Adrenal gland (tissue), 5 donors: ENCODE measurements around the gene AMBRA1.

Source experiments
- POLR2A ChIP-seq, 2 donors: fragments of 450-650 bp; IDR thresholded peaks; one replicate each; pipeline ENCODE4 v1.6.1; 2017; ENCODE audit warnings: antibody characterized with exemption in 2 of 2, mild to moderate bottlenecking in 2 of 2, moderate library complexity in 1 of 2
- TF ChIP-seq, protein P1 (sequence below), 6 experiments: fragments of 450-650 bp in 4 of 6; fragments of 200-600 bp in 2 of 6; sonication (generic) in 1 of 6; IDR thresholded peaks; 1 replicate in 5 of 6; 2 replicates in 1 of 6; pipeline versions ENCODE4 v1.5.1 to v1.8.0; 2016 to 2021; ENCODE audit warnings: antibody characterized with exemption in 6 of 6, mild to moderate bottlenecking in 2 of 6, moderate library complexity in 1 of 6
- donor health status: DM: no; HTN: no; CAD: no.

DNA sequence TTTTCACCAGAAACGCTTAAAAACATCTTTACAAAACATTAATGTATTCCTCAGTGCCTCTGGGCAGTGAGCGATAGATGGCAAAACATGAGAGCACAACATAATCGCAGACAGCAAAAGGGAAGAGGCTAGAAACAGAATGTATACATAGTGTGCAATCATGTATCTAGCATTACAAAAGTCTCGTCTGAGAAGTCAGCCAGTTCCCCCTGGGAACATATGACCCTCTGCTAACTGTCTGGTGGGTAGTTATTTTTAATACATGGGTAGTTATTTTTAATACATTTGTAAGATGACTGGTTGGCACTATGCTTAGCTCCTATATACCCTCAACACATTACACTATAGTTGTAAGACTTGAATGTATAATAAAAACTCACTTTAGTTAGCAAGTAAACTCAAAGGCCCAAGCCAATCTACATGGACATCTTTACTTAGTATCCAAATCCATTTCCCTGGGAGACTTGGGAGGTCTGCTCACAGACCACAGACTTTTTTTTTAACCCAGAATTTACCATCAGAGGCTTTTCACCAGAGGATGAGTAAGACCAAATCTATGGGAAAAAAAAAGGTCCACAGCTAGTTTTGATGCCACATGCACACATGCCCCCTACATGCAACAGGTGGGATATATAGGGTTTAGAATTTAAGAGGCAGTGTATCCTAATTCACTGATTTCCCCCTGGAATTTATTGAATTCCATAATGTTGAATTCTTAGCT lies 71.7 kb downstream of the AMBRA1 start:
- TF ChIP-seq, protein P1, sequence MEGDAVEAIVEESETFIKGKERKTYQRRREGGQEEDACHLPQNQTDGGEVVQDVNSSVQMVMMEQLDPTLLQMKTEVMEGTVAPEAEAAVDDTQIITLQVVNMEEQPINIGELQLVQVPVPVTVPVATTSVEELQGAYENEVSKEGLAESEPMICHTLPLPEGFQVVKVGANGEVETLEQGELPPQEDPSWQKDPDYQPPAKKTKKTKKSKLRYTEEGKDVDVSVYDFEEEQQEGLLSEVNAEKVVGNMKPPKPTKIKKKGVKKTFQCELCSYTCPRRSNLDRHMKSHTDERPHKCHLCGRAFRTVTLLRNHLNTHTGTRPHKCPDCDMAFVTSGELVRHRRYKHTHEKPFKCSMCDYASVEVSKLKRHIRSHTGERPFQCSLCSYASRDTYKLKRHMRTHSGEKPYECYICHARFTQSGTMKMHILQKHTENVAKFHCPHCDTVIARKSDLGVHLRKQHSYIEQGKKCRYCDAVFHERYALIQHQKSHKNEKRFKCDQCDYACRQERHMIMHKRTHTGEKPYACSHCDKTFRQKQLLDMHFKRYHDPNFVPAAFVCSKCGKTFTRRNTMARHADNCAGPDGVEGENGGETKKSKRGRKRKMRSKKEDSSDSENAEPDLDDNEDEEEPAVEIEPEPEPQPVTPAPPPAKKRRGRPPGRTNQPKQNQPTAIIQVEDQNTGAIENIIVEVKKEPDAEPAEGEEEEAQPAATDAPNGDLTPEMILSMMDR (IDR thresholded peaks at IDR 0.05), result no peak
- TF ChIP-seq POLR2A (IDR thresholded peaks at IDR 0.05), result no peak
